Dendritic cell treated with granulocyte-macrophage colony-stimulating factor and Interleukin-4, amounts not matched to agents 40 ng/mL and 50 ng/mL, for 4 days (primary cell): Measurements from ENCODE around the gene B3GNT5.
"Not testable (repeated sequence)": the region's sequence is repeated elsewhere in the genome, so short reads cannot be mapped to it uniquely, and the experiment has no call there.

Experiments
- H3K27ac Mint-ChIP-seq: one replicate; pipeline ENCODE4 v1.8.0; 2022; ENCODE audit warnings: mild to moderate bottlenecking, mixed read lengths
- H3K27me3 Mint-ChIP-seq: one replicate; pipeline ENCODE4 v1.8.0; 2022; ENCODE audit warnings: mild to moderate bottlenecking, mixed read lengths
- H3K36me3 Mint-ChIP-seq: one replicate; pipeline ENCODE4 v1.8.0; 2022; ENCODE audit warnings: low read depth, mixed read lengths
- H3K4me1 Mint-ChIP-seq: one replicate; pipeline ENCODE4 v1.8.0; 2022; ENCODE audit warnings: low read depth, mixed read lengths
- H3K4me3 Mint-ChIP-seq: one replicate; pipeline ENCODE4 v1.8.0; 2022; ENCODE audit warnings: mild to moderate bottlenecking, moderate library complexity, mixed read lengths
- H3K9me3 Mint-ChIP-seq: one replicate; pipeline ENCODE4 v1.8.0; 2022; ENCODE audit warnings: mixed read lengths
- intact Hi-C: fragments of 100-400 bp; cut with micrococcal nuclease; formaldehyde crosslinking; loops from one replicate; pipeline ENCODE4 v1.15.0; 2022

Gene B3GNT5

GRCh38 chr3:183218826-183219225 lies 34.2 kb upstream of the B3GNT5 start:
- intact Hi-C loops: no loop called here
- peak overlapping the region; percentile 51 for H3K4me3 Mint-ChIP-seq
- H3K27ac Mint-ChIP-seq: peak overlapping the region; percentile 97
- H3K27me3 Mint-ChIP-seq: no peaks in the 10 kb centered on the region
- peaks cover 78% of the 10 kb centered on the region for H3K4me1 Mint-ChIP-seq
- H3K36me3 Mint-ChIP-seq: no peaks in the 10 kb centered on the region
- no peaks in the 10 kb centered on the region for H3K9me3 Mint-ChIP-seq

GRCh38 chr3:183220828-183221227 lies 32.2 kb upstream of the B3GNT5 start:
- Mint-ChIP-seq H3K27me3 (peaks cover 8% of the 10 kb centered on the region), H3K4me1 (peaks cover 72% of the 10 kb centered on the region), H3K9me3 (no peaks in the 10 kb centered on the region), H3K36me3 (no peaks in the 10 kb centered on the region), H3K4me3 (no peak overlapping the region), H3K27ac (peak overlapping the region; percentile 45)
- intact Hi-C loops: no loop called here

GRCh38 chr3:183222631-183223235 lies 30.3 kb upstream of the B3GNT5 start:
- Mint-ChIP-seq H3K27ac (peak overlapping the region; percentile 58), H3K4me1 (peaks cover 75% of the 10 kb centered on the region), H3K4me3 (no peak overlapping the region), H3K9me3 (peaks cover 7% of the 10 kb centered on the region), H3K27me3 (peaks cover 8% of the 10 kb centered on the region), H3K36me3 (no peaks in the 10 kb centered on the region)
- intact Hi-C loops: no loop called here

- Mint-ChIP-seq H3K4me1 (peaks cover 60% of the 10 kb centered on the region), H3K36me3 (no peaks in the 10 kb centered on the region), H3K4me3 (no peak overlapping the region), H3K27me3 (peaks cover 8% of the 10 kb centered on the region), H3K27ac (peak overlapping the region; percentile 58), H3K9me3 (peaks cover 7% of the 10 kb centered on the region)
- intact Hi-C loops: no loop called here
Observed at GRCh38 chr3:183224180-183224970, 28.7 kb upstream of the B3GNT5 start.

- H3K27me3 Mint-ChIP-seq: peaks cover 8% of the 10 kb centered on the region
- no peak overlapping the region for H3K4me3 Mint-ChIP-seq
- H3K9me3 Mint-ChIP-seq: peaks cover 7% of the 10 kb centered on the region
- peaks cover 44% of the 10 kb centered on the region for H3K4me1 Mint-ChIP-seq
- intact Hi-C loops: no loop called here
- no peaks in the 10 kb centered on the region for H3K36me3 Mint-ChIP-seq
- no peak overlapping the region for H3K27ac Mint-ChIP-seq
Observed at GRCh38 chr3:183226333-183226890, 26.6 kb upstream of the B3GNT5 start.

GRCh38 chr3:183227586-183227985 lies 25.5 kb upstream of the B3GNT5 start:
- H3K27ac Mint-ChIP-seq: peak overlapping the region; percentile 25
- H3K9me3 Mint-ChIP-seq: peaks cover 15% of the 10 kb centered on the region
- intact Hi-C loops: no loop called here
- peaks cover 45% of the 10 kb centered on the region for H3K4me1 Mint-ChIP-seq
- H3K36me3 Mint-ChIP-seq: peaks cover 4% of the 10 kb centered on the region
- peaks cover 8% of the 10 kb centered on the region for H3K27me3 Mint-ChIP-seq
- H3K4me3 Mint-ChIP-seq: no peak overlapping the region

GRCh38 chr3:183229178-183229577 lies 23.9 kb upstream of the B3GNT5 start:
- no peak overlapping the region for H3K4me3 Mint-ChIP-seq
- H3K36me3 Mint-ChIP-seq: peaks cover 4% of the 10 kb centered on the region
- H3K4me1 Mint-ChIP-seq: peaks cover 29% of the 10 kb centered on the region
- H3K9me3 Mint-ChIP-seq: peaks cover 15% of the 10 kb centered on the region
- peaks cover 8% of the 10 kb centered on the region for H3K27me3 Mint-ChIP-seq
- H3K27ac Mint-ChIP-seq: peak overlapping the region; percentile 7
- intact Hi-C loops: no loop called here

GRCh38 chr3:183230251-183230650 lies 22.8 kb upstream of the B3GNT5 start:
- peaks cover 15% of the 10 kb centered on the region for H3K9me3 Mint-ChIP-seq
- H3K4me1 Mint-ChIP-seq: peaks cover 18% of the 10 kb centered on the region
- H3K4me3 Mint-ChIP-seq, H3K27ac Mint-ChIP-seq, intact Hi-C loops, H3K27me3 Mint-ChIP-seq, H3K36me3 Mint-ChIP-seq: not testable (repeated sequence)

- H3K27me3 Mint-ChIP-seq: no peaks in the 10 kb centered on the region
- intact Hi-C loops: no loop called here
- peaks cover 4% of the 10 kb centered on the region for H3K36me3 Mint-ChIP-seq
- H3K9me3 Mint-ChIP-seq: peaks cover 15% of the 10 kb centered on the region
- H3K4me3 Mint-ChIP-seq: no peak overlapping the region
- peaks cover 18% of the 10 kb centered on the region for H3K4me1 Mint-ChIP-seq
- no peak overlapping the region for H3K27ac Mint-ChIP-seq
Observed at GRCh38 chr3:183230826-183231225, 22.2 kb upstream of the B3GNT5 start.

GRCh38 chr3:183233966-183234365 lies 19.1 kb upstream of the B3GNT5 start:
- H3K9me3 Mint-ChIP-seq: peaks cover 8% of the 10 kb centered on the region
- H3K27me3 Mint-ChIP-seq: no peaks in the 10 kb centered on the region
- H3K4me3 Mint-ChIP-seq: no peak overlapping the region
- H3K4me1 Mint-ChIP-seq: peaks cover 7% of the 10 kb centered on the region
- no peak overlapping the region for H3K27ac Mint-ChIP-seq
- intact Hi-C loops: no loop called here
- peaks cover 4% of the 10 kb centered on the region for H3K36me3 Mint-ChIP-seq

- Mint-ChIP-seq H3K4me1 (peaks cover 22% of the 10 kb centered on the region), H3K27ac (no peak overlapping the region), H3K4me3 (no peak overlapping the region)
Observed at GRCh38 chr3:183239046-183239445, 14.0 kb upstream of the B3GNT5 start.

GRCh38 chr3:183242431-183242830 lies 10.6 kb upstream of the B3GNT5 start:
- Mint-ChIP-seq H3K4me1 (peaks cover 41% of the 10 kb centered on the region), H3K4me3 (no peak overlapping the region), H3K36me3 (peaks cover 21% of the 10 kb centered on the region), H3K9me3 (peaks cover 19% of the 10 kb centered on the region), H3K27me3 (no peaks in the 10 kb centered on the region), H3K27ac (peak overlapping the region; percentile 45)
- intact Hi-C loops: no loop called here

More at GRCh38 chr3:183239046-183239445, 14.0 kb upstream of the B3GNT5 start:
- Mint-ChIP-seq H3K9me3 (peaks cover 19% of the 10 kb centered on the region), H3K27me3 (no peaks in the 10 kb centered on the region), H3K36me3 (peaks cover 21% of the 10 kb centered on the region)
- intact Hi-C loops: no loop called here

- no peaks in the 10 kb centered on the region for H3K27me3 Mint-ChIP-seq
- peaks cover 19% of the 10 kb centered on the region for H3K9me3 Mint-ChIP-seq
Observed at GRCh38 chr3:183244219-183244618, 8.8 kb upstream of the B3GNT5 start.

GRCh38 chr3:183244981-183245476 lies 8.0 kb upstream of the B3GNT5 start:
- Mint-ChIP-seq H3K4me3 (peak overlapping the region; percentile 2), H3K36me3 (peaks cover 21% of the 10 kb centered on the region), H3K9me3 (peaks cover 19% of the 10 kb centered on the region), H3K27me3 (no peaks in the 10 kb centered on the region), H3K27ac (peak overlapping the region; percentile 86), H3K4me1 (peaks cover 45% of the 10 kb centered on the region)
- intact Hi-C loops: no loop called here

More at GRCh38 chr3:183244219-183244618, 8.8 kb upstream of the B3GNT5 start:
- intact Hi-C loops: no loop called here
- Mint-ChIP-seq H3K27ac (peak overlapping the region; percentile 86), H3K4me1 (peaks cover 47% of the 10 kb centered on the region), H3K36me3 (peaks cover 21% of the 10 kb centered on the region), H3K4me3 (no peak overlapping the region)
